Measurements from ENCODE around the gene GKAP1. TPM values are rescaled to one million over a fixed set of nuclear protein-coding genes. Genes with fewer than 3 reads are reported as not detected.

Gene GKAP1
- total RNA-seq = 0.44 and 1.3 TPM in 2 replicates

GRCh38 chr9:83817356-83818278, at the start of gene GKAP1:
GKAP1 (minus strand) TSS chr9:83817769; CDS start chr9:83806517, 11,252 bp downstream.

GRCh38 chr9:83707768-83708514, 109.6 kb downstream of the GKAP1 start, which contains the start of gene UBQLN1:
UBQLN1 (minus strand) TSS chr9:83707958; CDS start chr9:83707679, 279 bp downstream.

Other genes starting within 250 kb of the GKAP1 start
- 1.8 and 4.2 TPM in 2 replicates for gene IDNK, start 194.6 kb downstream of the GKAP1 start, total RNA-seq
- 59.1 and 65.6 TPM in 2 replicates for gene UBQLN1, start 109.8 kb downstream of the GKAP1 start, total RNA-seq
- gene KIF27, start 103.7 kb upstream of the GKAP1 start, total RNA-seq = 1.1 and 1.6 TPM in 2 replicates
- 411 and 450 TPM in 2 replicates for gene HNRNPK, start 162.4 kb upstream of the GKAP1 start, total RNA-seq
- 3.4 and 4.7 TPM in 2 replicates for gene RMI1, start 163.0 kb upstream of the GKAP1 start, total RNA-seq

Data from cardiac ventricle fibroblast (primary cell).